Measurements from ENCODE around the gene AADACL4.
A peak's percentile ranks its signal among the peaks of the same experiment; 100 is the strongest.

The AADACL4 gene

DNA sequence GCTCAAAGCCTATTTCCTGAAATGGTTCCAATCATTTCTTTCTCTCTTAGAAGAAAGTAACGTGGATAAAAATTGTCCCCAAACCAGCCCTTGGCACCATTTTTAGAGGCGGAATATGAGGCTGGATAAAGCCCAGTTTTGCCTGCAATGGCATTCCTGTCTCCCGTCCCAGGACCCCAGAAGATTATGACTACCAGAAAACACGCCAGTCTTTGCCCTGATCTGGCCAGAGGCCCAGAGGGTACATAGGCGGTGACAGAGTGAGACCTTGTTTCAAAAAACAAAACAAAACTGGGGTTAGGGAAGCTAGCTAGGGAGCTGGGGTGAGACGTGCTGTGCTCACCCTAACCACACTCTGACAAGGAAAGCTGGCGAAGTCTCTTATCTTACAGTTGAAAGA lies at the start of gene AADACL4:
AADACL4 (plus strand) TSS at position 301 of the 400 bp plus-strand sequence. CDS start 462 bp downstream, outside the sequence.
- DNase-seq (ENCODE audit: low spot score) = no peak

DNA sequence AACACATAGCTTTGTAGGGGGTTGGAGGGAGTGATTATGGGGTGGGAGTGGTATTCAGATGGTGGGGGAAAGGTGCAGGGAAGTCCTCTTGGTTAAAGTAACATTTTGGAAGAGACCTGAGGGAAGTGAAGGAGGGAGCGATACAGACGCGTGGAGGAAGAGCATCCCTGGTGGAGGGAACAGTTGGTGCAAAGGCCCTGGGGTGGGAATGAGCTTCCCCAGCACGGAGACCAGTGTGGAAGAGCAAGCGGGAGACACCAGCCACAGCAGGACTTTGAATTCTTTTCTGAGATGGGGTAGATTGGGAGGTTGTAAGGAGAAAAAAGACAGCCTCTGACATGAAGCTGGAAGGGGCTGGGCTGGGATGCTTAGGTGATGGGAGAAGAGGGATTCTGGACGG lies 49.4 kb upstream of the AADACL4 start:
- no peak for DNase-seq (ENCODE audit: low spot score)

DNA sequence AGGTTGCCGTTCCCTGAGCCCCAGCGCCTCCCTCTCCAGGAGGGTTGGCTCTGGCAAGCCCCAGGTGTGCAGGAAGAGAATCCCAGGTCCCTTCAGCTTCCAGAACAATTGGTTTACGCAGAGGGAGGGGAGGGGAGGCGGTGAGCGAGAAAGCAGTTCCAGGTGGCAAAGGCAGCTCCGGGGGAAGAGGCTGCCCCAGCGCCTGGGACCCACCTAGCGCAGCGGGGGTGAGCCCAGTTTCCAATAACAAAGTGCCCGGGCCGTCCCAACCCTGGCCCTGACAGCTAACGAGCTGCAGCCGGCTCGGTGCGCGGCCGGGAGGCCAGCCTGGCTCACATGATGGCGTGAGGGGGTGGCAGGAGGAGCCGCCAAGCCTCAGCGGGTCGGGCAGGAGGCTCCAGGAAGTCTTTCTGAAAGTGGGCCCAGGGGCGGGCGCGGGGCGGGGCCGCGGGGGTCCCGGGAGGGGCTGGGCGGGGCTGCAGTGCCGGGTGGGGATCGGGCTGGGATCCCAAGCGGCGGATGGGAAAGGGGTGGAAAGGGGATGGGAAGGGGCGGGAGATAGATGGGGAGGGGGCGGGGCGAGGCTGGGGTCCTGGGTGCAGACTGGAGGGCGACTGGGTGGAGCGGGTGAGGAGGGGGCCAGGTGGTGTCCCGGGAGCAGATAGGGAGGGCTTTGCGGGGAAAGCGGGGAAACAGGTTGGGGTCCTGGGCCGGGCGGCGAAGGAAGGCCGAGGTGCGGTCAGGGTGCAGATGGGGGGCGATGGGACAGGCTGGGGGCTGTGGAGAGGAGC lies 48.7 kb upstream of the AADACL4 start:
- peak; percentile 64 for DNase-seq (ENCODE audit: low spot score)

DNA sequence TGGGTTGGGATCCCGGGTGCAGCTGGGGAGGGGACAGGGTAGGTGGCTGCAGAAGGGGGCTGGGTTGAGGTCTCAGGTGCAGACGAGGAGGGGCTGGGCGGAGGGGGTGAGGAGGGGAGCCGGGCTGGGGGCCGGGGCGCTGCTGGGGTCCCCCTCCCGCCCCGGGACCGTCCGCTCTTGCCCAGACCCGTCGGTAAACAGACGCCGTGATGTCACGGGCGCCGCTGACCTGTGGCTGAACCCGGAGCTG lies 48.2 kb upstream of the AADACL4 start:
- DNase-seq (ENCODE audit: low spot score) = no peak

GRCh38 chr1:12596007-12596821 lies 47.7 kb upstream of the AADACL4 start:
- peak; percentile 83 for DNase-seq (ENCODE audit: low spot score)

GRCh38 chr1:12597792-12598191 lies 46.1 kb upstream of the AADACL4 start:
- peak; percentile 55 for DNase-seq (ENCODE audit: low spot score)

- no peak for DNase-seq (ENCODE audit: low spot score)
These were observed 44.9 kb upstream of the AADACL4 start for GRCh38 chr1:12598974-12599373.

- DNase-seq (ENCODE audit: low spot score) = no peak
These were observed 44.2 kb upstream of the AADACL4 start for GRCh38 chr1:12599657-12600056.

GRCh38 chr1:12600335-12600734 lies 43.5 kb upstream of the AADACL4 start:
- peak; percentile 55 for DNase-seq (ENCODE audit: low spot score)

GRCh38 chr1:12600880-12601633 lies 42.8 kb upstream of the AADACL4 start:
- no peak for DNase-seq (ENCODE audit: low spot score)

- DNase-seq (ENCODE audit: low spot score) = no peak
These were observed 41.9 kb upstream of the AADACL4 start for GRCh38 chr1:12601700-12602658.

GRCh38 chr1:12602659-12603024 lies 41.2 kb upstream of the AADACL4 start:
- DNase-seq (ENCODE audit: low spot score) = no peak

DNA sequence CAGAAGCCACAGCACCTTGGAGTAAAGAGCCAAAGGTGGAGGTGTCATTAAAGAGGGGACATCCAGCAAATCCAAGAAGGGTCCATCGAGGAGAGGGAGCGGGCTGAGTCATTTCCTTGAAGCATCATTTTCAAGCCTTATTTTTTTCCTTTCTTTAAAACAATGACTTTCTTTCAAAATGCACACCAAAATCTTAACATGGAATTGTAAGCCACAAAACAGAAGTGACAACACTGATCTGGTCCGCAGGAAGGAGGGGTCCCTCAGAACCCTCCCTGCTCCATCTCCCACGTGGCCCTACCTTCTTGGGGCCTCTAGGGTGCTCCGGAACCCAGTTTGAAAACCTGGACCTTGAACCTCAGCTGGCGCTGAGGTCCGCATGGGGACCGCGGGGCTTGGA lies 40.7 kb upstream of the AADACL4 start:
- no peak for DNase-seq (ENCODE audit: low spot score)

DNA sequence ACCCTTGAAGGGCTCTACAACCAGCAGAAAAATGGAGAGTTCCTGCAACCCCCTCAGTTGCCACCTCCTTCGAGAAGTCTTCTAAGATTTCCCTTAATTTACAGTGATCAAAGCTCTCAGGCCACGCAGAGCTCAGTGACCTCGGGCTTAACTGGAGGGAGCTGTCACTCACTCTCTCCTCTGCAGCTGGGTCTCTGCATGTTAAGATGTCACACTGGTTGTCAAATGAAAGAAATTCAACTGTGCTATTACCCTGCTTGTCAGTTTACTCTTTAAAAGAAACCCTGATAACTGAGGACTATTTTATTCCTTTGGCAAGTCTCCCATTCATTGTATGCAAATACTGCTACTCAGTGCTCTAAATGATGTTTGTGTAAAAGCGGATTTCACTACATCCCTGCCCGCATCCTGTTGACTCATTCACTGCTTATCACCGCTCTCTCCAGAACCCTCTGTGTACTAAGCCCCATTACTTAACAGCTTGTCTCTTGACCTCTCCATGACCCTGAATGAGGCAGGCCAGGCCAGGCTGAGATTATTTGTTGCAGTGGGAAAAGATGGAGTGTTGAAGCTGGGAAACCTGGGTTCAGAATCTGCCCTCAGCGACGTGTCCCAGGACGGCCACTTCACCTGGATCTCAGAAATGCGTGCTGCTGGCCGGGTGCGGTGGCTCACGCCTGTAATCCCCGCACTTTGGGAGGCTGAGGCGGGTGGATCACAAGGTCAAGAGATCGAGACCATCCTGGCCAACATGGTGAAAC lies 39.6 kb upstream of the AADACL4 start:
- no peak for DNase-seq (ENCODE audit: low spot score)

DNA sequence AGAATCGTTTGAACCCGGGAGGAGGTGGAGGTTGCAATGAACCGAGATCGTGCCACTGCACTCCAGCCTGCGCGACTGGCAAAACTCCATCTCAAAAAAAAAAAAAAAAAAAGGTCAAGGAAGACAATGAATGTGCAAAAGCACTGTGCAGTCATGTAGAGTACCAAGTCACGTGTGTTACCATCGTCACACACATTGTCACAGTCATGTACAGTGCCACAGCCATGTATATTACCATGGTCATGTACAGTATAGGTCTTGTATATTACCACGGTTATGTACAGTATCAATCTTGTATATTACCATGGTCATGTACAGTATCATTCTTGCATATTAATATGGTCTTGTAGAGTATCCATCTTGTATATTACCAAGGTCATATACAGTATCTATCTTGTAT lies 38.9 kb upstream of the AADACL4 start:
- no peak for DNase-seq (ENCODE audit: low spot score)

DNA sequence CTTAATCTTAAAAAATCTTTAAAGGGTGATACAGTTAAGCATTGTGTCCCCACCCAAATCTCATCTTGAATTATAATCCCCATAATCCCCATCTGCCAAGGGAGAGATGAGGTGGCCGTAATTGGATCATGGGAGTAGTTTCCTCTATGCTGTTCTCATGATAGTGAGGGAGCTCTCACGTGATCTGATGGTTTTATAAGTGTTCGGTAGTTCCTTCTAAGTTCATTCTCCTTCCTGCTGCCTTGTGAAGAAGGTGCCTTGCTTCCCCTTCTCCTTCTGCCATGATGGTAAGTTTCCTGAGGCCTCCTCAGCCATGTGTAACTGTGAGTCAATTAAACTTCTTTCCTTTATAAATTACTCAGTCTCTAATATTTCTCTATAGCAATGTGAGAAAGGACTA lies 36.6 kb upstream of the AADACL4 start:
- no peak for DNase-seq (ENCODE audit: low spot score)

DNA sequence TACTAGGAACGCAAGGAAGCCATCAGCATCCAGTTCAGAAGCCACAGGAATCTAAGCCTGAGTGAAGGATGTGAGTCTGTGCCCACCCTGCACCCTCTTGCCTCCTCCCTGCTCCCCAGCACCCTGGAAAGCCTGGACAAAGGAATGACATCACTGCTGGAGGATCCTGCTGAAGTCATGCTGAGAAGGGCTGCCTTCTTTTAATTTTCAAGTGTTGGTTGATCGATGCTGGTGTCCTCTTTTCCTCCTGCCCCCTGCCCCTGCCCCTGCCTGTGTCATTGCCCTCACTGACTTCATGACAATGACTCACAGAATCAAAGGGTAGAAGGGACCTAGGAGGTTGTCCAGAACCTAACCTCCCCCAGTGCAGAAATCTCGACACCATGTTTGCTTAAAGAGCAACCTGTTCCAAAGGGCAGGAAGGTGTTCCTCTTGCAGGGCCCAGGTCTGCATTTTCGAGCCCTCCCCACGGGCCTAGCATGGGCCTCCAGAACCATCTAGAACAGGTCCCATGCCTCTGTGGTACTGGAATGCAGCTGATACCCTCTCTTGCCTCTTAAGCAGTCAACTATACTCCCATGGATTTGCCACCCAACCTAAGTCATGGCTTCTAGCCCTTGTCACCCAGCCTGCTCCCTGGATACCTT lies 35.5 kb upstream of the AADACL4 start:
- DNase-seq (ENCODE audit: low spot score) = no peak

DNA sequence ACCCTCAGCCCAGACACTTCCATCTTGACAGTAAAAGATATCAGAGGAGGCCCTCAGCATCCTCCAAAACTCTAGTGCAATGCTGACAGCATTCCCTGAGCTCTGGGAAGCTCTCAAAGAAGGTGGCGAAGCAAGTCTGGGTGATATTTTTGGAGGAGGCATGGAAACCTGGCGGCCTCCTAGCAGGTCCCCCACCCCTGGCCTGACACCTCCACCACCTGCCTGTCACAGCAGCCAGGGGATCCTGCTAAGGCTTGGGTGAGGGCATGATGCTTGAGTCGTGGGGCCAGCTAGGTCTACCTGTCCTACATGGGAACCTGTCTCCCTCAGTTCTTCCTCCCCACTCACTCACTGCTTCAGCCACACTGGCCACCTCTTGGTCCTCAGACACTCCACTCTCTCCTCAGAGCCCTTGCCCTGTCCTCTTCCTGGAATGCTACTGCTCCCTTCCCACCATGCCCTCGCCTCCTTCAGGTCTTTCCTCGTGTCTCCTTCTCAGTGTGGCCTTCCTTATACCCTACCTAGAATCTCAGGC lies 34.3 kb upstream of the AADACL4 start:
- no peak for DNase-seq (ENCODE audit: low spot score)

DNA sequence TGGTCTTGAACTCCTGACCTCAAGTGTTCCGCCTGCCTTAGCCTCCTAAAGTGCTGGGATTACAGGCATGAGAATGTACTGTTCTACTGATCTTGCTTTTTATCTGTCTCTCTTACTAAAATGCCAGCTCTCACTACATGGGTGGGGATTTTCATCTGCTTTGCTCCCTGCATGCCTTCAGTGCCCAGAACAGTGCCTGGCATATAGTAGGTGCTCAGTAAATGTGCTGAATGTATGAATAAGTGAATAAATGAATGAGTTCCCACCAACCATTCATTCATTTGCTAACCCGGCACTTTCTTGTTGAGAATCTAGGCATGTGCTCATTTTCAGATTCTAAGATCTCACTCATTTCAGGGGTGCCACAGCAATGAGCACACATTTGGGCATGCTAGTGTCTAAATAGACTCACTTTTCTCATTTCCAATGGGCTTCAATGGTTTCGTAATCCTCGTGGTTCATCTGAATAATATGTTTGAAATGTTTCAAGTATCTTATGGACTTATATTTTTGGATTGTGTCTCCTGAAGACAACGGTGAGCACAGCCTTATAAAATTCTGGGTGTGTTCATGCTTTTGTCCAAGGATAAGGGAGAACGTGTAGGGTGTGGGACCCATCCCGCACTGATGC lies 33.5 kb upstream of the AADACL4 start:
- DNase-seq (ENCODE audit: low spot score) = no peak

GRCh38 chr1:12610941-12611340 lies 32.9 kb upstream of the AADACL4 start:
- DNase-seq (ENCODE audit: low spot score) = no peak

Measured in Ammon's horn (tissue), 1 donor.